Calu3 (cell line): ENCODE measurements around the gene CAPN9. TPM values are rescaled to one million over a fixed set of nuclear protein-coding genes. Genes with fewer than 3 reads are reported as not detected.

Experiments
- BruUV-seq: library from RNA; stranded (reverse); fragments of 400-500 nt; replicated peaks from 2 replicates; lab custom pipeline; 2021; lab: Mats Ljungman, UMichigan
- CTCF ChIA-PET: fragments of 300-600 bp; sonication (Branson Sonifier 250); formaldehyde crosslinking; loops from one replicate; lab custom pipeline; 2022; ENCODE audit warnings: antibody characterized with exemption; lab: Charles Lee
- DNase-seq: peaks from one replicate; pipeline ENCODE4 v3.0.0; 2022
- H3K27ac Mint-ChIP-seq: one replicate; pipeline ENCODE4 v1.8.0; 2022; ENCODE audit warnings: mixed read lengths; ENCODE audit not compliant: unreplicated experiment
- H3K27me3 Mint-ChIP-seq: one replicate; pipeline ENCODE4 v1.8.0; 2022; ENCODE audit warnings: mixed read lengths; ENCODE audit not compliant: unreplicated experiment
- H3K36me3 Mint-ChIP-seq: one replicate; pipeline ENCODE4 v1.8.0; 2022; ENCODE audit warnings: mild to moderate bottlenecking, moderate library complexity, mixed read lengths; ENCODE audit not compliant: insufficient read depth, unreplicated experiment
- H3K4me1 Mint-ChIP-seq: one replicate; pipeline ENCODE4 v1.8.0; 2022; ENCODE audit warnings: mild to moderate bottlenecking, low read depth, mixed read lengths; ENCODE audit not compliant: unreplicated experiment
- H3K4me3 Mint-ChIP-seq: one replicate; pipeline ENCODE4 v1.8.0; 2022; ENCODE audit warnings: mild to moderate bottlenecking, low read depth, moderate library complexity, mixed read lengths; ENCODE audit not compliant: unreplicated experiment
- H3K9me3 Mint-ChIP-seq: one replicate; pipeline ENCODE4 v1.8.0; 2022; ENCODE audit warnings: low read depth, mixed read lengths; ENCODE audit not compliant: unreplicated experiment
- intact Hi-C: fragments of 100-400 bp; cut with micrococcal nuclease; formaldehyde crosslinking; loops from one replicate; pipeline ENCODE4 v1.10.0; 2022; ENCODE audit not compliant: unreplicated experiment
- total RNA-seq: library from RNA; stranded (reverse); gene quantifications from 2 replicates; pipeline ENCODE4 v1.2.3, GENCODE V29; 2022
- TF ChIP-seq, protein P1 (sequence below): fragments of 200-600 bp; IDR thresholded peaks from one replicate; pipeline ENCODE4 v1.8.0; 2022; ENCODE audit warnings: antibody characterized with exemption; ENCODE audit not compliant: unreplicated experiment

The CAPN9 gene
- total RNA-seq, 1 experiment from 2014 or later: not detected

DNA sequence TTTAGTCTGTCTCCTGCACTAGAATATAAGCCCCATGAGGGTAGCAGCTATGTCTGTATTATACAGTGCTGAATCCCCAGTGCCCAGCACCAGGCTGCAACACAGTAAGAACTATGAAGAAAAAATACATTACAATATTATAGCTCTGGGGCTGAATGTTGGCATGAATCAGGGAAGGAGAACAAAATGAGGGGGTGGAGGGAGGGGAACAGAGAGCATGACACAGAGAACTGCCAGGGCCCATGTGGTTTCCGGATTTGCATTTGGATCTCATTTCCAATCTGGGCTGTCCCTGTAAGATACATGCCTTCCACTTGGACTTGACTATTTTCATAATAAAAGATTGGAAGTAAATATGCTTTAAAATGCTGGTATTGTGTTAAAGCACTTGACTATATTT lies 85.3 kb downstream of the CAPN9 start:
- Mint-ChIP-seq H3K4me3 (no peak overlapping the region), H3K9me3 (no peaks in the 10 kb centered on the region), H3K36me3 (peaks cover 13% of the 10 kb centered on the region), H3K4me1 (peaks cover 3% of the 10 kb centered on the region), H3K27me3 (no peaks in the 10 kb centered on the region), H3K27ac (no peak overlapping the region)
- intact Hi-C loops: no loop called here
- CTCF ChIA-PET: no interaction called here
- DNase-seq: no peak
- TF ChIP-seq, protein P1, sequence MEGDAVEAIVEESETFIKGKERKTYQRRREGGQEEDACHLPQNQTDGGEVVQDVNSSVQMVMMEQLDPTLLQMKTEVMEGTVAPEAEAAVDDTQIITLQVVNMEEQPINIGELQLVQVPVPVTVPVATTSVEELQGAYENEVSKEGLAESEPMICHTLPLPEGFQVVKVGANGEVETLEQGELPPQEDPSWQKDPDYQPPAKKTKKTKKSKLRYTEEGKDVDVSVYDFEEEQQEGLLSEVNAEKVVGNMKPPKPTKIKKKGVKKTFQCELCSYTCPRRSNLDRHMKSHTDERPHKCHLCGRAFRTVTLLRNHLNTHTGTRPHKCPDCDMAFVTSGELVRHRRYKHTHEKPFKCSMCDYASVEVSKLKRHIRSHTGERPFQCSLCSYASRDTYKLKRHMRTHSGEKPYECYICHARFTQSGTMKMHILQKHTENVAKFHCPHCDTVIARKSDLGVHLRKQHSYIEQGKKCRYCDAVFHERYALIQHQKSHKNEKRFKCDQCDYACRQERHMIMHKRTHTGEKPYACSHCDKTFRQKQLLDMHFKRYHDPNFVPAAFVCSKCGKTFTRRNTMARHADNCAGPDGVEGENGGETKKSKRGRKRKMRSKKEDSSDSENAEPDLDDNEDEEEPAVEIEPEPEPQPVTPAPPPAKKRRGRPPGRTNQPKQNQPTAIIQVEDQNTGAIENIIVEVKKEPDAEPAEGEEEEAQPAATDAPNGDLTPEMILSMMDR: no peak
- BruUV-seq: no TSS peak

DNA sequence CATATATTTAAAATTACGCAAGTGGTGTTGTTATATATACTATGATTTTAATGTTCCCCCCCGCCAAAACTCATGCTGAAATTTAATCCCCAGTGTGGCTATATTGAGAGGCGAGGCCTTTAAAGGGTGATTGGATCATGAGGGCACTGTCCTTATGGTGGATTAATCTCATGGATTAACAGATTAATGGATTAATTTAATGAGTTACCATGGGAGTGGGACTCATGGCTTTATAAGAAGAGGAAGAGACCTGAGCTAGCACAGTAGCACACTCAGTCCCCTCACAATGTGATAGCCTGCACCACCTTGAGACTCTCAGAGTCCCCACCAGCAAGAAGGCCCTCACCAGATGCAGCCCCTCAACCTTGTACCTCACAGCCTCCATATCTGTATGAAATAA lies 86.3 kb downstream of the CAPN9 start:
- Mint-ChIP-seq H3K4me3 (no peak overlapping the region), H3K27ac (no peak overlapping the region), H3K9me3 (no peaks in the 10 kb centered on the region), H3K36me3 (peaks cover 18% of the 10 kb centered on the region), H3K4me1 (no peaks in the 10 kb centered on the region), H3K27me3 (no peaks in the 10 kb centered on the region)
- no peak for DNase-seq
- intact Hi-C loops: no loop called here
- TF ChIP-seq, protein P1: no peak
- no TSS peak for BruUV-seq
- CTCF ChIA-PET: interaction anchor here (0.7 kb wide), 1 partner anchor 8 kb away, joined by 4 read pairs; no protein-coding TSS in a partner anchor

DNA sequence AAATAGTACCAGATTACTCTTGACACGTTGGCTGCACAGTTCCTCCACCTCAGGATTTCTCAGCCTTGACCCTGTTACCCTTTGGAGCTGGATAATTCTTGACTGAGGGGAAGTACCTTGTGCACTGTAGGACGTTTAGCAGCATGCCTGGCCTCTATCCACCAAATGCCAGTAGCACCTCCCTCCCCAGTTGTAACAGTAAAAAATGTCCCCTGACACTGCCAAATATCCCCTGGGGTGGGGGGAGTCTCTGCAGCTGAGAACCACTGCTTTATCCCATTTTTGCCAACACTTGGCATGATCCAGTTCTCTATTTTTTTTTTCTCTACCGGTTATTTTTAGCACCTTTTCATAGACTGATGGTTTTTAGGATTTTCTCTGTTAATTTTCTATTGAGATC lies 87.1 kb downstream of the CAPN9 start:
- TF ChIP-seq, protein P1: no peak
- no peaks in the 10 kb centered on the region for H3K27me3 Mint-ChIP-seq
- no peaks in the 10 kb centered on the region for H3K4me1 Mint-ChIP-seq
- no peak overlapping the region for H3K4me3 Mint-ChIP-seq
- BruUV-seq: no TSS peak
- CTCF ChIA-PET: interaction anchor here (1.4 kb wide), 1 partner anchor 9 kb away, joined by 4 read pairs; no protein-coding TSS in a partner anchor
- intact Hi-C loops: no loop called here
- no peaks in the 10 kb centered on the region for H3K9me3 Mint-ChIP-seq
- H3K36me3 Mint-ChIP-seq: peaks cover 25% of the 10 kb centered on the region
- no peak for DNase-seq
- H3K27ac Mint-ChIP-seq: no peak overlapping the region

DNA sequence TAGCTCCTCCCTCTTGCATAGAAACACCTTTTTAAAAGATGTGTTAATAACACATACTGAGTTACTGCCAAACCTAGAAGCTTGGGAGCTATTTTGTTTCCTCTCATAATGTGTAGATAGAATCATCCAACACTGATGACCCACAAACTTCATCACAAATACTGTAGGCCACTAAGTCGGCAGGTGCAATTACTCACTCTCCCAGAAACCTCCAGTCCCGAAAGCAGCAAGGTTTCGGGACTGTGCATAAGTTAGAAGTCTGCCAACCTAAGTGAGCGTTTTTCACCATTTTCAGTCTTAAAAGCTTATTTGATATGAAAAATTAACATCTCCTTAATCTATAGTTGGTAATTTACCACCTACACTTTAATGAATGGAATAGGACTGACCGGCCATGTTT lies 89.2 kb downstream of the CAPN9 start:
- H3K4me3 Mint-ChIP-seq: no peak overlapping the region
- H3K27me3 Mint-ChIP-seq: no peaks in the 10 kb centered on the region
- TF ChIP-seq, protein P1: no peak
- no TSS peak for BruUV-seq
- H3K27ac Mint-ChIP-seq: no peak overlapping the region
- no peak for DNase-seq
- CTCF ChIA-PET: interaction anchor here (0.6 kb wide), 1 partner anchor 12 kb away, joined by 3 read pairs; no protein-coding TSS in a partner anchor
- H3K9me3 Mint-ChIP-seq: no peaks in the 10 kb centered on the region
- no peaks in the 10 kb centered on the region for H3K4me1 Mint-ChIP-seq
- intact Hi-C loops: no loop called here
- peaks cover 35% of the 10 kb centered on the region for H3K36me3 Mint-ChIP-seq
